ENCODE measurements around the gene DBN1.

DBN1 gene

GRCh38 chr5:177455661-177456590 lies 17.5 kb downstream of the DBN1 start:
- DNase-seq (ENCODE audit: low spot score) = peak; percentile 90

- peak; percentile 93 for DNase-seq (ENCODE audit: low spot score)
Observed at GRCh38 chr5:177455036-177455660, 18.3 kb downstream of the DBN1 start.

GRCh38 chr5:177454397-177455035 lies 18.9 kb downstream of the DBN1 start:
- DNase-seq (ENCODE audit: low spot score) = peak; percentile 93

GRCh38 chr5:177453852-177454396 lies 19.5 kb downstream of the DBN1 start:
- DNase-seq (ENCODE audit: low spot score) = no peak

- no peak for DNase-seq (ENCODE audit: low spot score)
Observed at GRCh38 chr5:177452688-177453638, 20.5 kb downstream of the DBN1 start.

DNA sequence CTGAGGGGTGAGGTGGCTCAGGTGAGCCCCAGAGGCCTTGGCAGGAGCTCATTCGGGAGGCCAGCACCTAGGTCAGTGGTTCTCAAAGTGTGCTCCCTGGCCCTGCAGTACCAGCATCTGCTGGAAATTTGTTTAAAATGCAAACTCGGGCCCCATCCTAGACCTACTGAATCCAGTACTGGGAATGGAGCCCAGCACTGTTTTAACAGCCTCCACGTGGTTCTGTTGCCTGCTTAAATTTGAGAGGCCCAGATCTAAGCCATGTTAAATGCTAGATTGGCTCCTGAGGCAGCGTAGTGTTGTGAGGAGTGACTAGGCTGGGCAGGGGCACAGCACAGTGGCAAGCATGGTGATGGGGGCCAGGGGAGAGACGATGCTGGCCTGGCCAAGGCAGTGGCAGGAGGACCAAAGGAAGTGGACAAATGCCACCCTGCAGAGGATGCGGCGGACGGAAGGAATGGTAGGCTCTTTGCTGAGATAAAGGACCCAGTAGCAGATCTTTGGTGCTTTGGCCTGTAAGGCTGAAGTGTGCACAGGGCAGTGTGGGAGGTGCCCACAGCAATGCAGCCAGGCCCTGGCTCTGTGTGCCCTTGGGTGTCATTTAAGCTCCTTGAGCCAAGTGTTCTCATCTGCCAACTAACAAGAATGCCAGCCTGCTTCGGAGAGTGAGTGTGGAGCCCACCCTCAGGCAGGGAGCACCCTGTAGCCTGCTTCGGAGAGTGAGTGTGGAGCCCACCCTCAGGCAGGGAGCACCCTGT lies 22.6 kb downstream of the DBN1 start:
- DNase-seq (ENCODE audit: low spot score) = no peak

- DNase-seq (ENCODE audit: low spot score) = no peak
Observed at GRCh38 chr5:177449140-177450061, 24.0 kb downstream of the DBN1 start.

GRCh38 chr5:177448244-177448950 lies 25.0 kb downstream of the DBN1 start:
- DNase-seq (ENCODE audit: low spot score) = no peak

GRCh38 chr5:177447611-177448243 lies 25.7 kb downstream of the DBN1 start:
- peak; percentile 99 for DNase-seq (ENCODE audit: low spot score)

DNA sequence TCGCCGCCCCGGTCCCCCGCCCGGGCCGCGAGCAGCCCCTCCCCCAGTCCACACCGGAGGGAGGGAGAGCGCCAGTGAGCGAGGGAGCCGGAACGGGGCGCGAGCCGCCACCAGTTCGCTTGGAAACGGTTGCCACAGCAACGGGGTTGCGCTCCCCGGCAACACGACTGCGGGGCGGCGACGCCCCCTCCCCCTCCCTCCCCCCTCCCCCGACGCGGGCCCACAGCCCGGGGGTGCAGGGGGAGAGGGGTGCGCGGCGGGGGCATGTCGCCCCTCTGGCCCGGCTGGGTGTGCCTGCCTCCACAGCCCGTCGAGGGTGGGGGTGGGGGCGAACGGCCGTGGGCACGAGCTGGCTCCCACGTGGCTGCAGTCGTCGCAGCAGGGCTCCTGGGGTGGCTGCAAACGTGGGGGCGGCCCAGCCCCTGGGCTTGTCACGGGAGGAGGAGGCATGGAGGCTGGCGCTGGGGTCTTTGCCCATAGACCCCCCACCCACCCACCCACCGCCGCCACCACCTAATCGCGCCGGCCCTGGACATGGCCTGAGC lies 26.3 kb downstream of the DBN1 start:
- DNase-seq (ENCODE audit: low spot score) = peak; percentile 87

GRCh38 chr5:177446200-177447065 lies 27.0 kb downstream of the DBN1 start, which contains the start of gene PRR7:
Gene PRR7, plus strand, starts transcription at chr5:177446814. Its CDS starts 8,254 bp downstream, at chr5:177455068.
- DNase-seq (ENCODE audit: low spot score) = peak; percentile 76

- no peak for DNase-seq (ENCODE audit: low spot score)
Observed at GRCh38 chr5:177445917-177446199, 27.6 kb downstream of the DBN1 start.

GRCh38 chr5:177445052-177445916 lies 28.1 kb downstream of the DBN1 start:
- no peak for DNase-seq (ENCODE audit: low spot score)

DNA sequence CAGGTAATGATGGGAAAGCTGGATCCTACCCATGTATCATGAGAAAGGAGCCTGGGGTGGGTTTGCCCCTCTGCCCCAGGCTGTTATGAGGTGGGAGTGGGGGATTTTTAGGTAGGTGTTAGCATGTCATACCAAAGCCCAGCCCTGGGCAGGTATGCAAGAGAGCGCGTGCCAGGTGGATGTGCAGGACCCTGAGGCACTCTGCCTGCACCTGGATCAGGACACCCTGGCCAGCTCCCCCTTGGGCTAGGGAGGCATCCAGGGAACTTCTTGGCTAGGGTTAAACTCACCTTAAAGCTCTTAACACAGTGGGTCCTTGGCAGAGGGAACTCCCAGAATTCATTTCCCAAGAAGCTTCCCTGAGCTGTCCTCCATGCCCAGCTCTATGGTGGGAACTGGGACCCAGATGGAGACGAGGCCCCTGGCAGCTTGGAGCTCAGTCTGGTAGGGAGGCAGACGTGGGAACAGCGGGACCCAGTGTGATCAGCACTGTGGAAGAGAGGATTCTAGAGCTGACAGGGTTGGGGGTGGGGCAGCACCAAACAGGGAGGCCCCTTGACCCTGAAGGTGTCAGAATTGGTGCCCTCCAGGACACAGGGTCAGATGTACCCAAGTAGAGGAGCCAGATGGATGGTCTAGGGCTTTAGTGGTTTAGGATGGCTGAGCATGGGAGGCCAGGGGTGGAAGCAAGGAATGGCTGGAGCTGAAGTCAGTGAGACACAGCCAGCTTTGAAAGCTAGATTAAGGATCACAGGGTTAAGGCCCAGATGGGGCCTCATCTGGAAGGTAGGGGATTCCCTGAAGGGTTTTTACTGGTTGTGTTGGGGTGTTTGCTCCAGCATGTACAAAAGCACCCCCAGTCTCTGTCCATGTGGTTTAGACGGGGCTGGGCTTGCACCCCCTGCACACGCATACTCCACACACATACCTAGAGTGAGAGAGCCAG lies 29.1 kb downstream of the DBN1 start:
- no peak for DNase-seq (ENCODE audit: low spot score)

Measured in SW480 (cell line).